ENCODE measurements around the gene GMCL1. TPM values are rescaled to one million over a fixed set of nuclear protein-coding genes. Genes with fewer than 3 reads are reported as not detected.
A peak's percentile ranks its signal among the peaks of the same experiment; 100 is the strongest.

The GMCL1 gene
- total and polyA plus RNA-seq, 9 of the 15 experiments (the other 6 are each of a cell fraction or from before 2014, with no cell fraction given): 7.0 to 27.3 (median 15.4) TPM

- BruUV-seq (replicated peaks): no TSS peak
- DNase-seq (ENCODE audit: extremely low read depth in 1 of 4, low spot score in 3 of 4): peak; percentile 27 to 48 (median 46)
- TF ChIP-seq ETS2 (tag; IDR thresholded peaks at IDR 0.05; ENCODE audit: borderline replicate concordance, poor library complexity, severe bottlenecking): no peak
- TF ChIP-seq E2F5 (CRISPR knock-in tag; IDR thresholded peaks at IDR 0.05): no peak
- TF ChIP-seq POLR2A (conservative IDR thresholded peaks at IDR 0.05): peak; percentile 81
- no peak for TF ChIP-seq ZNF740 (CRISPR knock-in tag; IDR thresholded peaks at IDR 0.05)
- no peak for TF ChIP-seq ZNF740 (tag; IDR thresholded peaks at IDR 0.05)
- TF ChIP-seq, protein P1, sequence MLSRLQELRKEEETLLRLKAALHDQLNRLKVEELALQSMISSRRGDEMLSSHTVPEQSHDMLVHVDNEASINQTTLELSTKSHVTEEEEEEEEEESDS (CRISPR knock-in tag; IDR thresholded peaks at IDR 0.05): no peak
- peak; percentile 65 to 76; a peak in 2 of 4 replicates for TF ChIP-seq UBTF (IDR thresholded peaks at IDR 0.05; ENCODE audit: borderline replicate concordance in 1 of 2, low read depth in 2 of 2, low read length in 2 of 2)
- 0 out of 2 replicates have a peak, but pooled peaks have one; percentile 31 for TF ChIP-seq PHTF2 (CRISPR knock-in tag; IDR thresholded peaks at IDR 0.05)
- TF ChIP-seq OTX1 (CRISPR knock-in tag; IDR thresholded peaks at IDR 0.05): 0 out of 2 replicates have a peak, but pooled peaks have one; percentile 6
- TF ChIP-seq, protein P2, sequence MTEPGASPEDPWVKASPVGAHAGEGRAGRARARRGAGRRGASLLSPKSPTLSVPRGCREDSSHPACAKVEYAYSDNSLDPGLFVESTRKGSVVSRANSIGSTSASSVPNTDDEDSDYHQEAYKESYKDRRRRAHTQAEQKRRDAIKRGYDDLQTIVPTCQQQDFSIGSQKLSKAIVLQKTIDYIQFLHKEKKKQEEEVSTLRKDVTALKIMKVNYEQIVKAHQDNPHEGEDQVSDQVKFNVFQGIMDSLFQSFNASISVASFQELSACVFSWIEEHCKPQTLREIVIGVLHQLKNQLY (CRISPR knock-in tag; conservative IDR thresholded peaks at IDR 0.05): 0 out of 4 replicates have a peak, but pooled peaks of 1 of the 2 experiments have one; percentile 51
- no peak for TF ChIP-seq MYC (IDR thresholded peaks at IDR 0.05; ENCODE audit: low read depth, low read length)
- no peak for TF ChIP-seq MYC (CRISPR knock-in tag; IDR thresholded peaks at IDR 0.05; ENCODE audit: borderline replicate concordance, low read depth)
Observed at GRCh38 chr2:69914950-69915945, 85.8 kb downstream of the GMCL1 start, which contains the start of gene MXD1. TSS of gene MXD1 (plus strand) at chr2:69915109. CDS start at chr2:69915331, 222 bp downstream.

More at GRCh38 chr2:69914950-69915945, 85.8 kb downstream of the GMCL1 start, which contains the start of gene MXD1:
- peaks cover 51% of the 10 kb centered on the region for H3K36me3 ChIP-seq (ENCODE audit: control insufficient read depth, insufficient read depth, low read length)
- intact Hi-C loops (cut with micrococcal nuclease) (loop anchor here (1.0 to 10.0 kb wide), 7 partner anchors 82 to 353 kb away; partner anchors contain the start of genes AAK1, C2orf42 and PCBP1), in situ Hi-C loops (cut with MboI) (loop anchor here (5.0 to 25.0 kb wide), 3 partner anchors 152 to 722 kb away; partner anchors contain the start of gene FAM136A)
- no peaks in the 10 kb centered on the region for H3K27me3 ChIP-seq (ENCODE audit: control insufficient read depth in 2 of 2, insufficient read depth in 2 of 2, low read length in 2 of 2)
- peaks cover 57% of the 10 kb centered on the region for H3K79me2 ChIP-seq (ENCODE audit: control insufficient read depth, insufficient read depth, low read length)
- FAIRE-seq (no peak), ATAC-seq (peak; percentile 7)
- no peaks in the 10 kb centered on the region for H4K20me1 ChIP-seq (replicated peaks; ENCODE audit: control insufficient read depth, insufficient read depth, low read length)
- peaks cover 15 to 21% of the 10 kb centered on the region in 2 experiments for H3K4me1 ChIP-seq (replicated peaks in 1 of 2; ENCODE audit: control insufficient read depth in 2 of 2, insufficient read depth in 2 of 2, low read length in 2 of 2)
- no peaks in the 10 kb centered on the region for H3K9me3 ChIP-seq (replicated peaks; ENCODE audit: control insufficient read depth, insufficient read depth, low read depth, low read length)
- ChIA-PET POLR2A (interaction anchor here (0.5 to 12.6 kb wide), 55 partner anchors 9 to 478 kb away, joined by 3 to 107 read pairs (median 6); partner anchors contain the start of genes C2orf42, FAM136A, NFU1 and PCBP1), CTCF (ENCODE audit: low intra/inter-chr PET ratio) (interaction anchor here (0.6 to 4.2 kb wide), 3 partner anchors 99 to 227 kb away, joined by 3 to 20 read pairs (median 3); no protein-coding TSS in a partner anchor)
- peak within 1 kb of the TSS; percentile 96 for H3K4me3 ChIP-seq
- H3K27ac ChIP-seq (ENCODE audit: extremely low read depth, low read depth, low read length): peak within 1 kb of the TSS; percentile 96
- peak within 1 kb of the TSS; percentile 88 to 98 for H3K9ac ChIP-seq (ENCODE audit: insufficient read depth in 1 of 2, low read depth in 2 of 2, low read length in 2 of 2)
- H3K4me2 ChIP-seq (ENCODE audit: insufficient read depth, low read length): peak within 1 kb of the TSS; percentile 87
- 1% methylated on average over 63 of the region's 81 CpGs for WGBS (ENCODE audit: insufficient coverage, low coverage, missing lambda C conversion rate)
- H3K9me1 ChIP-seq (ENCODE audit: control insufficient read depth, insufficient read depth, low read length): no peaks in the 10 kb centered on the region
- peak within 1 kb of the TSS; percentile 88 for H2AFZ ChIP-seq (ENCODE audit: low read depth, low read length)
